Prostate gland (tissue), 2 donors: ENCODE results near the gene TRAPPC14. TPM values are rescaled to one million over a fixed set of nuclear protein-coding genes. Genes with fewer than 3 reads are reported as not detected.

Experiments used
- DNase-seq: peaks from one replicate; pipeline ENCODE4 v3.0.0-alpha.2; 2019; ENCODE audit warnings: low spot score
- H3K27ac ChIP-seq, 2 donors: fragments of 200-600 bp; sonication (generic); 2 replicates each; pipeline ENCODE4 v1.5.1; 2017 to 2019
- H3K27me3 ChIP-seq: fragments of 200-600 bp; sonication (generic); replicated peaks from 2 replicates; pipeline ENCODE4 v1.5.1; 2019; ENCODE audit not compliant: insufficient read depth
- H3K36me3 ChIP-seq, 2 donors: fragments of 200-600 bp; sonication (generic); 1 replicate in 1 of 2; 2 replicates in 1 of 2; pipeline versions ENCODE4 v1.5.1 to v1.8.1; 2017 to 2019
- H3K4me1 ChIP-seq: fragments of 200-600 bp; sonication (generic); replicated peaks from 2 replicates; pipeline ENCODE4 v1.5.1; 2019
- H3K4me3 ChIP-seq, 2 donors: fragments of 200-600 bp; sonication (generic); 2 replicates each; pipeline ENCODE4 v1.5.1; 2017 to 2019
- H3K9me3 ChIP-seq: fragments of 200-600 bp; sonication (generic); 2 replicates; pipeline ENCODE4 v1.5.1; 2017
- POLR2A ChIP-seq: fragments of 450-650 bp; IDR thresholded peaks from one replicate; pipeline ENCODE4 v1.6.1; 2016; ENCODE audit warnings: antibody characterized with exemption, mild to moderate bottlenecking
- POLR2AphosphoS5 ChIP-seq: sonication (generic); formaldehyde crosslinking; IDR thresholded peaks from one replicate; pipeline ENCODE4 v1.6.1; 2017; ENCODE audit warnings: antibody characterized with exemption
- WGBS: methylation state at CpG from one replicate; pipeline ENCODE4 v1.1.5; 2018; 5-methylcytosine and 5-hydroxymethylcytosine counted together
- intact Hi-C: fragments of 100-400 bp; cut with DNase I; formaldehyde crosslinking; loops from one replicate; pipeline ENCODE4 v1.14.2; 2022
- microRNA-seq: library from miRNA; unstranded; fragments of <30 nt; microRNA quantifications from one replicate; pipeline ENCODE4, GENCODE V29; 2016
- total RNA-seq, 2 donors: library from RNA; depleted of rRNA; stranded (reverse); fragments of >200 nt; gene quantifications; one replicate each; pipeline ENCODE4 v1.1.0, GENCODE V29; 2016
- TF ChIP-seq, protein P1 (sequence below), 4 experiments: fragments of 200-600 bp in 2 of 4; fragments of 450-650 bp in 2 of 4; sonication (generic) in 2 of 4; IDR thresholded peaks; 1 replicate in 3 of 4; 2 replicates in 1 of 4; pipeline ENCODE4 v1.5.1; 2016 to 2019; ENCODE audit warnings: antibody characterized with exemption in 4 of 4, mild to moderate bottlenecking in 2 of 4, moderate library complexity in 2 of 4

Gene TRAPPC14
- total RNA-seq, 2 donors from 2014 or later, result 21.2 to 43.4 TPM

DNA sequence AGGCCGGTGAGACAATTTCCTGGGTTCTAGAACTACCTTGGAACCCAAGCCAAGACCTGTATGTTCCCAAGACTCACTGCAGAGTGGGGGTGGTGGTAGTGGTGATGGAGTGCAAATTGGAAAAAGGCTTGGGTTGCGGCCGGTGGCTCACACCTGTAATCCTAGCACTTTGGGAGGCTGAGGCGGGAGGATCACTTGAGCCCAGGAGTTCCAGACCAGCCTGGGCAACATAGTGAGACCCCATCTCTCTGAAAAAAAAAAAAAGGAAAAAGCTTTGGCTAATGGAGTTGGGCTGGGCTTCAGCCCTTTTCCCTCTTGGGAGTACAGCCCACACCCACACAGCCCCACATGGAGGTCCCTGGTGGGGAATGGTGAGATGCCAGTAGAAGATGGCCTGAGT is 53.0 kb downstream of the TRAPPC14 start:
- no peaks in the 10 kb centered on the region for H3K4me1 ChIP-seq
- no peaks in the 10 kb centered on the region for H3K9me3 ChIP-seq
- TF ChIP-seq POLR2AphosphoS5, result no peak
- no peak for TF ChIP-seq POLR2A
- TF ChIP-seq, protein P1, sequence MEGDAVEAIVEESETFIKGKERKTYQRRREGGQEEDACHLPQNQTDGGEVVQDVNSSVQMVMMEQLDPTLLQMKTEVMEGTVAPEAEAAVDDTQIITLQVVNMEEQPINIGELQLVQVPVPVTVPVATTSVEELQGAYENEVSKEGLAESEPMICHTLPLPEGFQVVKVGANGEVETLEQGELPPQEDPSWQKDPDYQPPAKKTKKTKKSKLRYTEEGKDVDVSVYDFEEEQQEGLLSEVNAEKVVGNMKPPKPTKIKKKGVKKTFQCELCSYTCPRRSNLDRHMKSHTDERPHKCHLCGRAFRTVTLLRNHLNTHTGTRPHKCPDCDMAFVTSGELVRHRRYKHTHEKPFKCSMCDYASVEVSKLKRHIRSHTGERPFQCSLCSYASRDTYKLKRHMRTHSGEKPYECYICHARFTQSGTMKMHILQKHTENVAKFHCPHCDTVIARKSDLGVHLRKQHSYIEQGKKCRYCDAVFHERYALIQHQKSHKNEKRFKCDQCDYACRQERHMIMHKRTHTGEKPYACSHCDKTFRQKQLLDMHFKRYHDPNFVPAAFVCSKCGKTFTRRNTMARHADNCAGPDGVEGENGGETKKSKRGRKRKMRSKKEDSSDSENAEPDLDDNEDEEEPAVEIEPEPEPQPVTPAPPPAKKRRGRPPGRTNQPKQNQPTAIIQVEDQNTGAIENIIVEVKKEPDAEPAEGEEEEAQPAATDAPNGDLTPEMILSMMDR (IDR thresholded peaks at IDR 0.05), result no peak
- H3K4me3 ChIP-seq, result no peak overlapping the region
- no peak for DNase-seq
- H3K36me3 ChIP-seq, result peaks cover 3 to 6% of the 10 kb centered on the region in 2 donors
- H3K27ac ChIP-seq, result no peak overlapping the region
- 91% methylated on average over 4 of the region's 4 CpGs for WGBS
- intact Hi-C loops, result no loop called here
- H3K27me3 ChIP-seq, result no peaks in the 10 kb centered on the region

Small RNA genes lying within 50 kb of the gene (microRNA-seq; reads per million reads assigned to microRNA genes)
- gene MIR4658, result not detected

Other genes starting within 250 kb of the TRAPPC14 start
- gene TRIM4, start 239.2 kb downstream of the TRAPPC14 start, total RNA-seq, result 10 to 100 TPM; 61.0 to 72.8 TPM
- gene GJC3, start 229.1 kb downstream of the TRAPPC14 start, total RNA-seq, result 1 to 10 TPM; 1.2 to 3.2 TPM
- 1,000 to 10,000 TPM; 1,167 to 4,716 TPM for gene AZGP1, start 182.7 kb downstream of the TRAPPC14 start, total RNA-seq
- 10 to 100 TPM; 75.8 to 86.5 TPM for gene ZKSCAN1, start 143.1 kb downstream of the TRAPPC14 start, total RNA-seq
- 10 to 100 TPM; 24.6 to 38.0 TPM for gene ZSCAN21, start 108.9 kb downstream of the TRAPPC14 start, total RNA-seq
- 10 to 100 TPM; 20.5 to 21.4 TPM for gene ZNF3, start 77.0 kb downstream of the TRAPPC14 start, total RNA-seq
- gene COPS6, start 69.8 kb downstream of the TRAPPC14 start, total RNA-seq, result 10 to 100 TPM; 50.8 to 78.4 TPM
- gene MCM7, start 57.3 kb downstream of the TRAPPC14 start, total RNA-seq, result 10 to 100 TPM; 47.5 to 68.7 TPM
- gene AP4M1, start 57.1 kb downstream of the TRAPPC14 start, total RNA-seq, result 10 to 100 TPM; 18.0 to 27.2 TPM
- gene TAF6, start 39.4 kb downstream of the TRAPPC14 start, total RNA-seq, result 10 to 100 TPM; 68.3 to 79.8 TPM
- 10 to 100 TPM in 1 of 2 donors, 1 to 10 TPM in 1; 1.6 to 16.1 TPM for gene CNPY4, start 39.1 kb downstream of the TRAPPC14 start, total RNA-seq
- gene MBLAC1, start 31.8 kb downstream of the TRAPPC14 start, total RNA-seq, result 1 to 10 TPM; 4.4 to 6.1 TPM
- 100 to 1,000 TPM; 213 to 243 TPM for gene LAMTOR4, start 9.8 kb downstream of the TRAPPC14 start, total RNA-seq
- gene GAL3ST4, start 9.9 kb upstream of the TRAPPC14 start, total RNA-seq, result 10 to 100 TPM in 1 of 2 donors, 1 to 10 TPM in 1; 4.1 to 10.2 TPM
- gene GPC2, start 18.7 kb upstream of the TRAPPC14 start, total RNA-seq, result 1 to 10 TPM; 1.7 to 2.8 TPM
- gene STAG3, start 19.2 kb upstream of the TRAPPC14 start, total RNA-seq, result 10 to 100 TPM in 1 of 2 donors, 1 to 10 TPM in 1; 1.8 to 37.6 TPM
- not detected for gene PVRIG, start 61.2 kb upstream of the TRAPPC14 start, total RNA-seq
- under 1 TPM in 1 of 2 donors, not detected in 1; 0.91 TPM for gene SPDYE3, start 149.0 kb upstream of the TRAPPC14 start, total RNA-seq
- 100 to 1,000 TPM in 1 of 2 donors, 10 to 100 TPM in 1; 72.4 to 120 TPM for gene PILRB, start 199.4 kb upstream of the TRAPPC14 start, total RNA-seq
- 10 to 100 TPM in 1 of 2 donors, 1 to 10 TPM in 1; 4.9 to 11.9 TPM for gene PILRA, start 214.8 kb upstream of the TRAPPC14 start, total RNA-seq